Muscle layer of colon (tissue), 2 donors: ENCODE data around the gene SHB.

Experiments
- H3K27ac ChIP-seq: one replicate; pipeline ENCODE4 v1.7.0; 2013; ENCODE audit warnings: low read depth, mild to moderate bottlenecking, low read length, moderate library complexity
- H3K27me3 ChIP-seq, 2 donors: one replicate each; pipeline ENCODE4 v1.7.0; 2013; ENCODE audit warnings: low read length in 2 of 2, mild to moderate bottlenecking in 2 of 2; ENCODE audit not compliant: insufficient read depth in 2 of 2, control insufficient read depth in 1 of 2
- H3K36me3 ChIP-seq: one replicate; pipeline ENCODE4 v1.7.0; 2013; ENCODE audit warnings: mild to moderate bottlenecking, low read length; ENCODE audit not compliant: insufficient read depth
- H3K4me1 ChIP-seq: one replicate; pipeline ENCODE4 v1.7.0; 2013; ENCODE audit warnings: mild to moderate bottlenecking, low read length; ENCODE audit not compliant: insufficient read depth
- H3K4me3 ChIP-seq, 2 donors: one replicate each; pipeline ENCODE4 v1.7.0; 2013; ENCODE audit warnings: low read length in 2 of 2, low read depth in 1 of 2, mild to moderate bottlenecking in 1 of 2, moderate library complexity in 1 of 2
- H3K9ac ChIP-seq: one replicate; pipeline ENCODE4 v1.7.0; 2013; ENCODE audit warnings: low read length
- H3K9me3 ChIP-seq: one replicate; pipeline ENCODE4 v1.7.0; 2013; ENCODE audit warnings: mild to moderate bottlenecking, low read length
- donor health status: abdominal sarcoma.
- donor health status: Adenocarcinoma of cecum.

The SHB gene

GRCh38 chr9:37984278-37984671 lies 84.8 kb downstream of the SHB start:
- Histone ChIP-seq H3K27ac (no peak overlapping the region), H3K9me3 (no peaks in the 10 kb centered on the region), H3K4me1 (peaks cover 11% of the 10 kb centered on the region), H3K9ac (no peak overlapping the region), H3K27me3 (no peaks in the 10 kb centered on the region), H3K4me3 (no peak overlapping the region), H3K36me3 (no peaks in the 10 kb centered on the region)

DNA sequence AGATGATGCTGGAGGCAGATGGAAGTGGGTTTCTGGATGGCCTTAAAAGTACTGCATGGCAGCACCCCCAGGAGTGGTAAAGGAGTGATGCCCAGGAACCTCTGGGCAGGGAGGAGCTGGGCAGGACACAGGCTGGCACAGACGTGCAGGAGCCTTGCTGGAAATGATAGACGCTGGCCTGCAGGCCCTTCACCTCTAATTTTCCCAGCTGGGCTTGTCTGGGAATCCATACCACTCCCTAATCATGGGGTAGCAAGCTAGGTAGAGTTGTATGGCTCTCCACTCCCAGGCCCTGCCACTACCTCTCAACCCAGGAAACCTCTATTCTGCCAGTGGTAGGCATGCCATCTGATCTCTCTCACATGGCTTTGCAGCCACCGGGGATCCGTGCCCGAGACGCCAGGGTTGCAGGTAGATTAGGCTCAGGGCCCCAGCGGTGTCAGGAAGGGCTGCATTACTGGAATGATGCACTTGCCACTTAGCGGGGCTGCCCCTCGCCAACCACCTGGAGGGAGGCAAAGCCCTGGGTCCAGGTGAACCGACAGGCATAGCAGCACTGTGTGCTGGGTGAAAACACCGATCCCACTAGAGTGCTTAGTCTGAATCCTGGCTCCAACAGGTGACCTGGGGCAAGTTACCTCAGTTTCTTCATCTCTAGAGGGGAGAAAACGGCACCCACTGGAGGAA lies 85.5 kb downstream of the SHB start:
- H3K9ac ChIP-seq, result no peak overlapping the region
- H3K36me3 ChIP-seq, result no peaks in the 10 kb centered on the region
- no peaks in the 10 kb centered on the region for H3K9me3 ChIP-seq
- peaks cover 11% of the 10 kb centered on the region for H3K4me1 ChIP-seq
- H3K27me3 ChIP-seq, result no peaks in the 10 kb centered on the region
- H3K4me3 ChIP-seq, result no peak overlapping the region
- no peak overlapping the region for H3K27ac ChIP-seq

DNA sequence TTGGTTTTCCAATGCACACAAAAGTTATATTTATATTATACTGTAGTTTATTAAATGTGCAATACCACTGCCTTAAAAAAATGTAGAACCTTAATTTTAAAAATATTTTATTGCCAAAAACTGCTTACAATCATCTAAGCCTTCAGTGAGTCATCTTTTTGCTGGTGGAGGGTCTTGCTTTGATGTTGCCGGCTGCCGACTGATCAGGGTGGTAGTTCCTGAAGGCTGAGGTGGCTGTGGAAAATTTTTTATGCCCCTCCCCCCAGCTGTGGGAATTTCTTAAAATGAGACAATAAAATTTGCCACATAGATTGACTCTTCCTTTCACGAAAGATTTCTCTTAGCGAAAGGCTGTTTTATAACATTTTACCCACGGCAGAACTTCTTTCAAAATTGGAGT lies 89.2 kb downstream of the SHB start:
- H3K36me3 ChIP-seq, result no peaks in the 10 kb centered on the region
- H3K27me3 ChIP-seq, result no peaks in the 10 kb centered on the region
- no peak overlapping the region for H3K9ac ChIP-seq
- no peaks in the 10 kb centered on the region for H3K9me3 ChIP-seq
- H3K27ac ChIP-seq, result no peak overlapping the region
- H3K4me3 ChIP-seq, result no peak overlapping the region
- H3K4me1 ChIP-seq, result peaks cover 17% of the 10 kb centered on the region

DNA sequence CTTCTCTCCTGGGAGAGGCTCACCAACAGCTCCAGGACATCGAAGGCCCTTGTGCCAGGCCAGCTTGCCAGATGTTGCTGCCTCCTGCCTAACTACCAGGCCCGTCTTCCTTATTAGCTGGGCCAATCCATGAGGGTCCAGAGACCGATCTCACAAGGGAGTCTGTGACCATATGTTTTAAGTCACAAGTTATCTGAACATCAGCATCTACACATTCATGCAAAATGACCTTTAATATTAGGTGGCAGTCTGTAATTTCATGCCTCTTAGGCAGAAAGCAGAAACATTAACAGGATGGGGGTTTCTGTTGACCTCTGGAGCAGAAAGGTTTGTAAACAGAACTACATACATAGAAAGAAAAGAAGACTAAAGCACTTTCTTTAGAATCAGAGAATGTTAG lies 90.0 kb downstream of the SHB start:
- no peak overlapping the region for H3K27ac ChIP-seq
- H3K9ac ChIP-seq, result no peak overlapping the region

GRCh38 chr9:37978481-37978864 lies 90.6 kb downstream of the SHB start:
- Histone ChIP-seq H3K4me1 (peaks cover 13% of the 10 kb centered on the region), H3K9me3 (no peaks in the 10 kb centered on the region), H3K9ac (no peak overlapping the region), H3K27me3 (no peaks in the 10 kb centered on the region), H3K27ac (no peak overlapping the region), H3K36me3 (peaks cover 4% of the 10 kb centered on the region), H3K4me3 (no peak overlapping the region)

More for the DNA sequence above, 90.0 kb downstream of the SHB start:
- H3K4me3 ChIP-seq, result no peak overlapping the region
- no peaks in the 10 kb centered on the region for H3K27me3 ChIP-seq
- H3K9me3 ChIP-seq, result no peaks in the 10 kb centered on the region
- peaks cover 13% of the 10 kb centered on the region for H3K4me1 ChIP-seq
- H3K36me3 ChIP-seq, result no peaks in the 10 kb centered on the region

- H3K27ac ChIP-seq, result peak overlapping the region; percentile 30
- H3K4me3 ChIP-seq, result no peak overlapping the region
- H3K27me3 ChIP-seq, result no peaks in the 10 kb centered on the region
- no peak overlapping the region for H3K9ac ChIP-seq
- peaks cover 13% of the 10 kb centered on the region for H3K4me1 ChIP-seq
- no peaks in the 10 kb centered on the region for H3K9me3 ChIP-seq
- peaks cover 5% of the 10 kb centered on the region for H3K36me3 ChIP-seq
Measured at GRCh38 chr9:37977851-37978480, 91.1 kb downstream of the SHB start.

DNA sequence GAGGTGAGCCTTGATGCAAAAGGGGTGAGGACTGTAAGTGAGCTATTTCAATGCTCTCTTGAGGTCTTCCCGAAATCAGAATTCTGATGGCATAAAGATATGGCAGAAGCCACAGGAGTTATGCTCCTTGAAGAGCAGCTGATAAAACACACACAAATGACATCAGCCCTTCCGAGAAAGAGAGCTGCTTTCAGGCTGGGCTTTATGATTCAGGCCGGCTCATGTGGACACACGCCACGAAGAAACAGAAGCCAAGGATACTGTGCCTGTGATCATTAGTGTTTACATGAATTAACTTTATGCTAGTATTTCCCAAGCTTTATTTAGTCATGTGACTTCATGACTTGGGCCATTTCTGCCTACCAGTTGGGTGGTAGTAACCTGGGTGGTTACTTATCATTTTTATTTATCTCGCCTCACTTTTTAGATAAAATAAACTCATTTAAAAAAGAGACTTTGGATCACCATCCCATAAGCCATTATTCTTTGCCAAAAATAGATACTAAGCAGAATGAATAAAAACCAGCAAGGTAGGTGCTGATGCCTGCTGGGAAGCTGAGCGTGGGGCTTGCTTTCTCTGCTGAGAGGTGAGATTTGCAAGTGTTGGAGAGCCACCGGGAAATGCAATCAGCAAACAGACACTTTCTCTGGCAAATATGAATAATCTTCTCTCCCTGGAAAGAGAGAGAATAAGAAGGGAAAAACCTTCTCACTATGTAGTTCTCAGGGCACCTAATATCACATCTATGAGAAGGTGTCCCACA lies 92.1 kb downstream of the SHB start:
- Histone ChIP-seq H3K9ac (no peak overlapping the region), H3K9me3 (no peaks in the 10 kb centered on the region), H3K27me3 (no peaks in the 10 kb centered on the region), H3K4me3 (no peak overlapping the region), H3K4me1 (peaks cover 13% of the 10 kb centered on the region), H3K36me3 (peaks cover 5% of the 10 kb centered on the region), H3K27ac (peak overlapping the region; percentile 61)

DNA sequence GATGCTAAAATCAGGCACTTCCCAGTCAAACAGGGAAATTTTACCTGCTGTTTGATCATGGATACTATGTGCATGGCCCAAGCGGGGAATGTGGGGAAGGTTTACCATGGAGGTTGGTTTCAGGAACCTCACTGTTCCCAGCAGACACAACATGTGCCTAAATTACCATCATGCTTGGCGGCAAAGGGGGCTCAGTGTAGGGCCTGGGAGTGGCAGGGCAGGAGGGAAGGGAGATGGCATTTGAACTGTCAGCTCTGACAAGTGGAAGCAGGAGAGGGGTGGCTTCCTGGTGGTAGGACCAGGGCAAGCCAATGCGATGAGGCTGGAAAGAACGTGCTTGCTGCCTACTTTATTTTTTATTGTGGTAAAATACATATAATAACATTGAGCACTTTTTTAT lies 93.4 kb downstream of the SHB start:
- H3K27ac ChIP-seq, result no peak overlapping the region
- no peaks in the 10 kb centered on the region for H3K9me3 ChIP-seq
- no peak overlapping the region for H3K9ac ChIP-seq
- peaks cover 12% of the 10 kb centered on the region for H3K36me3 ChIP-seq
- H3K27me3 ChIP-seq, result no peaks in the 10 kb centered on the region
- H3K4me1 ChIP-seq, result peaks cover 13% of the 10 kb centered on the region
- H3K4me3 ChIP-seq, result no peak overlapping the region

- no peak overlapping the region for H3K9ac ChIP-seq
- peaks cover 13% of the 10 kb centered on the region for H3K4me1 ChIP-seq
- H3K36me3 ChIP-seq, result peaks cover 12% of the 10 kb centered on the region
- H3K27me3 ChIP-seq, result no peaks in the 10 kb centered on the region
- H3K9me3 ChIP-seq, result no peaks in the 10 kb centered on the region
- no peak overlapping the region for H3K4me3 ChIP-seq
- H3K27ac ChIP-seq, result no peak overlapping the region
Measured at GRCh38 chr9:37974506-37975173, 94.4 kb downstream of the SHB start.

DNA sequence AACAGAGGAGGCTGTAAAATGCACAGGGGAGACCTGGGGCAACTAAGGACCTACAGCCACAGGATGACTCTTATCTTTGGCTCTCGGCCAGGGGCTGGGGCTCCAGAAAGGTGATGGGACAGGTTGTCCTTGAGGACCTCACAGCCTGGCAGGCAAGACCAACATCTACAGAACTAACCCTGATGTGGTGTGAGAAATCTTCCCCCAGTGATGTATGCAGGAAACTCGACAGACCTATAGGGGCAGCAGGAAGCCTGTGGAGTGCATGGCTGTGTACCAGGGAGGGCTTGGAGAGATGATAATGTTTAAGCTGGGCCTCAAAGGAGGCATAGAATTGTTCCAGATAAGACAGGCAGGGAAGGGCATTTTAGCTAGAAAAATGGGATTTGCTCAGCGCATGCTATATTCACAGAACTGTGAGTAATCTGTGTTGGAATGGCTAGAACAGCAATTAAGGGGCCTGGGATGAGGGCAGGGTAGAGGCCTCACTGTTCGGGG lies 96.6 kb downstream of the SHB start:
- Histone ChIP-seq H3K36me3 (peaks cover 12% of the 10 kb centered on the region), H3K4me1 (peaks cover 18% of the 10 kb centered on the region), H3K4me3 (no peak overlapping the region), H3K9ac (no peak overlapping the region), H3K27me3 (no peaks in the 10 kb centered on the region), H3K27ac (no peak overlapping the region), H3K9me3 (no peaks in the 10 kb centered on the region)

GRCh38 chr9:37971691-37972090 lies 97.3 kb downstream of the SHB start:
- Histone ChIP-seq H3K9ac (no peak overlapping the region), H3K27me3 (no peaks in the 10 kb centered on the region), H3K9me3 (no peaks in the 10 kb centered on the region), H3K4me1 (peaks cover 11% of the 10 kb centered on the region), H3K27ac (no peak overlapping the region), H3K36me3 (peaks cover 12% of the 10 kb centered on the region), H3K4me3 (no peak overlapping the region)
